Bronchial epithelial cell (primary cell): ENCODE data around the gene XDH. TPM values are rescaled to one million over a fixed set of nuclear protein-coding genes. Genes with fewer than 3 reads are reported as not detected.

Source experiments
- DNase-seq: peaks from one replicate; pipeline ENCODE4 v3.0.0-alpha.2; 2010; ENCODE audit warnings: low read depth
- FAIRE-seq: peaks from 2 replicates; lab custom pipeline; 2011; peaks lifted over from hg19 to GRCh38; lab: Jason Lieb, UNC
- H3K27me3 ChIP-seq: 2 replicates; pipeline ENCODE4 v1.5.1; 2011; ENCODE audit warnings: low read length; ENCODE audit not compliant: control insufficient read depth, insufficient read depth
- H3K36me3 ChIP-seq: 2 replicates; pipeline ENCODE4 v1.5.1; 2011; ENCODE audit warnings: low read length; ENCODE audit not compliant: control insufficient read depth, insufficient read depth
- H3K4me3 ChIP-seq: 2 replicates; pipeline ENCODE4 v1.5.1; 2011; ENCODE audit warnings: mild to moderate bottlenecking, low read depth, low read length, control low read depth
- total RNA-seq: library from RNA; depleted of rRNA; stranded (reverse); fragments of >200 nt; gene quantifications from 2 replicates; pipeline ENCODE4 v1.2.1, GENCODE V29; 2014
- TF ChIP-seq, protein P1 (sequence below): IDR thresholded peaks from 2 replicates; pipeline ENCODE4 v1.5.1; 2011; ENCODE audit warnings: mild to moderate bottlenecking, moderate library complexity, low read length, control low read depth, inconsistent platforms; ENCODE audit not compliant: insufficient read depth, severe bottlenecking

Gene XDH
- total RNA-seq, 1 donor from 2014 or later, result 6.1 TPM

DNA sequence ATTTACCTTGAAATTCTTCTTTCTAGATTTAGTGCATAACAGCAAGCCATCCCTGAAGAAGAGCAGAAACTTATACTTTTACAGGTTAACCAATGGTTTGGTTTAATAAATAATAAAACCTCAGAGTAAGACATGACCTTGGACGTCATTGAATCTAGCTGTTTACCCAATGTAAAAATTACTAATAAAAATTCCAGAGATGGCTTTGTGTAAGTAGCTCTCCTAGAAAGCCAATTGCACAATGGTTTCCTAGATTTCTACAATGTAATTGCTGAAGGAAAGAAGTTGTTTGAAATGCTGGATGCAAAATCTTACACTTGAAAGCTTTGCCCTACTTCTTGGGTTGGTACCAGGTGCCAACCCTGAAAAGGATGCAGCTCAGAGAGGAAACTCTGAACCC lies 1.5 kb downstream of the XDH start:
- TF ChIP-seq, protein P1, sequence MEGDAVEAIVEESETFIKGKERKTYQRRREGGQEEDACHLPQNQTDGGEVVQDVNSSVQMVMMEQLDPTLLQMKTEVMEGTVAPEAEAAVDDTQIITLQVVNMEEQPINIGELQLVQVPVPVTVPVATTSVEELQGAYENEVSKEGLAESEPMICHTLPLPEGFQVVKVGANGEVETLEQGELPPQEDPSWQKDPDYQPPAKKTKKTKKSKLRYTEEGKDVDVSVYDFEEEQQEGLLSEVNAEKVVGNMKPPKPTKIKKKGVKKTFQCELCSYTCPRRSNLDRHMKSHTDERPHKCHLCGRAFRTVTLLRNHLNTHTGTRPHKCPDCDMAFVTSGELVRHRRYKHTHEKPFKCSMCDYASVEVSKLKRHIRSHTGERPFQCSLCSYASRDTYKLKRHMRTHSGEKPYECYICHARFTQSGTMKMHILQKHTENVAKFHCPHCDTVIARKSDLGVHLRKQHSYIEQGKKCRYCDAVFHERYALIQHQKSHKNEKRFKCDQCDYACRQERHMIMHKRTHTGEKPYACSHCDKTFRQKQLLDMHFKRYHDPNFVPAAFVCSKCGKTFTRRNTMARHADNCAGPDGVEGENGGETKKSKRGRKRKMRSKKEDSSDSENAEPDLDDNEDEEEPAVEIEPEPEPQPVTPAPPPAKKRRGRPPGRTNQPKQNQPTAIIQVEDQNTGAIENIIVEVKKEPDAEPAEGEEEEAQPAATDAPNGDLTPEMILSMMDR, result no peak
- no peak overlapping the region for H3K4me3 ChIP-seq
- FAIRE-seq (no peak), DNase-seq (peak; percentile 11)
- H3K27me3 ChIP-seq, result no peaks in the 10 kb centered on the region
- H3K36me3 ChIP-seq, result no peaks in the 10 kb centered on the region

DNA sequence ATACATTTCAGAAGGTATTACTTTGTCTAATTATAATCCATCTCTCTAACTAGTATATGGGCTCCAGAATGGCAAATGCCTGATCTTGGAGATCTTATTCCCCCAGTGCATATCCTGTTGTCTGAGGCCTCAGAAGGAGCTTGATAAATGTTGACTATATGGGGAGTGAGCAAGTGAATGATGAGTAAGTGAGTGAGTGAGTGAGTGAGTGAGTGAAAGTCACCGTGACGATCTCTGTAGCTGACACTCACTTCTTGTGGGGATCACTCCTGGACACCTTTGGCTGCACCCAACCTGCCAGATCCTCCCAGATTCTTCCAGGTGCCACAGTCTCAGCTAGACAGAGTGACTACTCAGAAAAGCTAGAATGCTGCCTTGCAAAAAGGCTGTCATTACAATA lies 2.8 kb downstream of the XDH start:
- FAIRE-seq, result no peak
- DNase-seq, result peak; percentile 74
- Histone ChIP-seq H3K27me3 (no peaks in the 10 kb centered on the region), H3K36me3 (no peaks in the 10 kb centered on the region), H3K4me3 (no peak overlapping the region)
- TF ChIP-seq, protein P1, result no peak

DNA sequence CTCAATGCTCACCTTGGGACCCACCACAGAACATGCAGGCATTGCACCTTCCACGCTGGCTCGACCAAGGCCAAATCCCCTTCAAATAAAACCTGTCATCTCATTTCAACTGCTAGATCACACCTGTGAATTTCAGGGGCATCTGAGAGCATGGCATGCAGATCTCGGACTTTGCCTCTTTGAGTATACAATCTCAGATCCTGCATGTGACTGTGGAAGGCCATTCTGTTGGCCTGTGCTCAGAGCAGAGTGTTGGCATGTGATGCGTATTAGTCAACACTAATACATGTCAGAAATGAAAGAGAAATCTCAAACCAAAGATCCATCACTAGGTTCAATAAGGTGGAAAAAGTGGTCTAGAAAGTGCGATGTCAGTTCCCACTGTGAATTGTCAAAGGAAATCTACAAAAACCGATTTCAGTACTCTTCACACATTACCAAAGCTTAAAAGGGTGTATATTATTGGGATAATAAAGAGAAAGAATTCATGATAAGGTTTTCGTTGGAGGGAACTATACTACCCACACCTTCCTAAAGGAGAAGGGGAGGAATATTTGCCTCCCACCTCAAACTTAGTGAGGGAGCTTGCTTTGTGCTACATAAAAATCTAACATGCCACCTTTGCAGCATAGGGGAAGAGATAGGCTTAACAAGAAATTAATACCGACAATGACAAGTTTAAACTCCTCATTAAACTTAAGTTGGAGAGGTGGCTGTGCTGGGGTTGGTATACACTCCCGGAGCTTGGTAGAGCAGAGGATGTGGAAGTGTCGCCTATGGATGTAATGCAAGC lies 7.8 kb downstream of the XDH start:
- TF ChIP-seq, protein P1, result no peak
- DNase-seq (no peak), FAIRE-seq (no peak)
- Histone ChIP-seq H3K36me3 (no peaks in the 10 kb centered on the region), H3K27me3 (no peaks in the 10 kb centered on the region), H3K4me3 (no peak overlapping the region)

DNA sequence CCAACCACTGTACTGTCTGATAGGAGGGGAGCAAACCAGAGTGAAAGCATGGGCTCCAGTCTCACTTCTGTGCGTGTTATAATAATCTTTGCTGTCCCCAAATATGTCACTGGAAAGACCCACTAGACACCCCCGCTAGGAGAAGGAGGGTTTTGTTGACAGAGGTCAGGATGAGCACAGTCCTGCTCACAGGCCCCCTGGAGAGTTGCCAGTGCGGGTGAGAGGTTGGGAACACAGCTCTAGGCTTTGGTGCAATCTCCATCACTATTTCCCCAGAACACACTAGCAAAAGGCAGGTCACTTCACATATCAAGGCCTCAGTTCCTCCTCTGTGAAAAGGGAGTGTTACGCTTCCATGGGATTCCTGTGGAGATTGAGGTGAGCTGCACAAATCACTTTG lies 9.7 kb downstream of the XDH start:
- TF ChIP-seq, protein P1, result no peak
- Histone ChIP-seq H3K4me3 (no peak overlapping the region), H3K36me3 (no peaks in the 10 kb centered on the region), H3K27me3 (no peaks in the 10 kb centered on the region)
- DNase-seq (no peak), FAIRE-seq (no peak)

DNA sequence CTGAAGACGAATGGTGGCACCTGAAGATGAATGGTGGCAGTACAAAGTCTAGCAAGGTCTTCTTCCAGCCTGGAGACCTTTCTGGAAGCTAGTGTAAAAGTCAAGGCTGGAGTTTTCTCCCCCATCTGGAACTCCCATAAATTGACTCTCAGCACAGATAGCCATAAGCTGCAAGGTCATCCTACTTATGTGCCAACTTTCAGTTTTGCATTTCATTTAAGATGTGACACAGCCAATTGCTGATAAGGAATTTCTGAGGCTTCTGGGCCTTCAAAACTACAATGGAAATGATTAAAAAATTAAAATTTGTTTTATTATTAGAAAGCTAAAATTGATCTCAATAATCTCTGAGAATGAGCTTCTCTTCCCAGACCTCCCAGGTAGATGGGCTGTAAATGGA lies 10.2 kb downstream of the XDH start:
- DNase-seq, result no peak
- no peak for FAIRE-seq
- Histone ChIP-seq H3K36me3 (no peaks in the 10 kb centered on the region), H3K27me3 (no peaks in the 10 kb centered on the region), H3K4me3 (no peak overlapping the region)
- TF ChIP-seq, protein P1, result no peak

DNA sequence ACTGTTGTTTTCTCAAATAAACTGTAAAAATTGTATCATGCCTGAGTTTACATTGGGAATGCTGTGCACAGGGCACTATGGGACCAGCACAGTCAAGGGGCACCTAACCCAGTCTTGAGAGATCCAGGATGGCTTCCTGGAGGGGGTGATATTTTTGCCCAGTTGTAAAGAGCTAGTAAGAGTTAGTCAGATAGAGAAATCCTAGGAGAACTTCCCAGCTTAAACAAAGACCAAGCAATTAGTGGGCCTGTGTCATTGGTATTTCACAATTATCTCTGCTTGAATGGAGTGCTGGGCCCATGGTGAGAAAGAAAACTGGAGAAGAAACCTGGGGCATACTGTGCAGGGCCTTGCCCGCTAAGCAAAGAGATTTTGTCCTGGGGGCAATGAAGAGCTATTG lies 12.2 kb downstream of the XDH start:
- Histone ChIP-seq H3K27me3 (no peaks in the 10 kb centered on the region), H3K4me3 (no peak overlapping the region), H3K36me3 (no peaks in the 10 kb centered on the region)
- FAIRE-seq (no peak), DNase-seq (peak; percentile 70)
- TF ChIP-seq, protein P1, result no peak
